ENCODE data around the gene DLGAP1. TPM values are rescaled to one million over a fixed set of nuclear protein-coding genes. Genes with fewer than 3 reads are reported as not detected.

The DLGAP1 gene
- total RNA-seq, 3 donors from 2014 or later = 0.96 to 17.6 (median 5.2) TPM

- Histone ChIP-seq H3K4me3 (no peak overlapping the region), H3K36me3 (no peaks in the 10 kb centered on the region), H3K9me3 (no peaks in the 10 kb centered on the region), H3K4me1 (no peaks in the 10 kb centered on the region), H3K27me3 (no peaks in the 10 kb centered on the region), H3K27ac (no peak overlapping the region)
- TF ChIP-seq, protein P1, sequence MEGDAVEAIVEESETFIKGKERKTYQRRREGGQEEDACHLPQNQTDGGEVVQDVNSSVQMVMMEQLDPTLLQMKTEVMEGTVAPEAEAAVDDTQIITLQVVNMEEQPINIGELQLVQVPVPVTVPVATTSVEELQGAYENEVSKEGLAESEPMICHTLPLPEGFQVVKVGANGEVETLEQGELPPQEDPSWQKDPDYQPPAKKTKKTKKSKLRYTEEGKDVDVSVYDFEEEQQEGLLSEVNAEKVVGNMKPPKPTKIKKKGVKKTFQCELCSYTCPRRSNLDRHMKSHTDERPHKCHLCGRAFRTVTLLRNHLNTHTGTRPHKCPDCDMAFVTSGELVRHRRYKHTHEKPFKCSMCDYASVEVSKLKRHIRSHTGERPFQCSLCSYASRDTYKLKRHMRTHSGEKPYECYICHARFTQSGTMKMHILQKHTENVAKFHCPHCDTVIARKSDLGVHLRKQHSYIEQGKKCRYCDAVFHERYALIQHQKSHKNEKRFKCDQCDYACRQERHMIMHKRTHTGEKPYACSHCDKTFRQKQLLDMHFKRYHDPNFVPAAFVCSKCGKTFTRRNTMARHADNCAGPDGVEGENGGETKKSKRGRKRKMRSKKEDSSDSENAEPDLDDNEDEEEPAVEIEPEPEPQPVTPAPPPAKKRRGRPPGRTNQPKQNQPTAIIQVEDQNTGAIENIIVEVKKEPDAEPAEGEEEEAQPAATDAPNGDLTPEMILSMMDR (IDR thresholded peaks at IDR 0.05) = no peak
- TF ChIP-seq POLR2A (IDR thresholded peaks at IDR 0.05) (no peak), POLR2AphosphoS5 (IDR thresholded peaks at IDR 0.05) (no peak)
- intact Hi-C loops (cut with DNase I; ENCODE audit: low total_unique reads) = no loop called here
- DNase-seq (ENCODE audit: low spot score in 2 of 2) = no peak
Observed at GRCh38 chr18:4007846-4008245, 447.3 kb downstream of the DLGAP1 start.

- no peaks in the 10 kb centered on the region for H3K27me3 ChIP-seq
- H3K9me3 ChIP-seq = no peaks in the 10 kb centered on the region
- TF ChIP-seq POLR2A (IDR thresholded peaks at IDR 0.05) = no peak
- TF ChIP-seq POLR2AphosphoS5 (IDR thresholded peaks at IDR 0.05) = no peak
- TF ChIP-seq, protein P1 (IDR thresholded peaks at IDR 0.05) = no peak
- no peak overlapping the region for H3K4me3 ChIP-seq
- no peaks in the 10 kb centered on the region for H3K36me3 ChIP-seq
- no peak for DNase-seq (ENCODE audit: low spot score in 2 of 2)
- no peak overlapping the region for H3K27ac ChIP-seq
- H3K4me1 ChIP-seq = no peaks in the 10 kb centered on the region
- intact Hi-C loops (cut with DNase I; ENCODE audit: low total_unique reads) = no loop called here
Observed at GRCh38 chr18:4004183-4004829, 450.8 kb downstream of the DLGAP1 start.

DNA sequence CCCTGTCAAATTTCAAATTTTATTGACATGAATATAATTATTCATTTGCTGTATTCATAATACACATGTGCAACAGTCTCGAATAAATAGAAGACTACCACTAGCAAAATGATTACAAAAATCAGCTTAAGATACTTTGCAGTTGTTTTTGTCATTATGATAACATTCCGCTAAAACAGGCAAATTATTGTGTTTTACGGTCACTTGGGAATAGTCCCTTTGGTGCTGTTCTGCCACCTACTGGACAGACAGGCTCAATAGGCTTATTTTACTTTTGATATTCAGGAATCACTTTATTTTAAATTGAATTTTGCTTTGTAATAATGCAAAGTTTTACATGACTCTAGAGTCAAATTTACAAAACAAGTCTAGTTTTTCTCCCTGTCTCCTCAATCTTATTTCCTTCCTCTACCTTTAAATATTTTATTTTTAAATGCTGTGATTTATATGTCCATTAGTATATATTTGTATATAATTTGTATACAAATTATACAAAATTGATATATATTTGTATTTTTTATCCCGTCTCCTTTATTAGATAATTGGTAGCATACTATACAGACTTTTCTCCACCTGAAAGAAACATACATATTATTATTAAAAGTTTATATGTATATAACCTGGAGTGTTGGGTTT is 456.3 kb downstream of the DLGAP1 start:
- no peaks in the 10 kb centered on the region for H3K9me3 ChIP-seq
- intact Hi-C loops (cut with DNase I; ENCODE audit: low total_unique reads) = no loop called here
- H3K36me3 ChIP-seq = no peaks in the 10 kb centered on the region
- no peak overlapping the region for H3K4me3 ChIP-seq
- no peak for DNase-seq (ENCODE audit: low spot score in 2 of 2)
- no peaks in the 10 kb centered on the region for H3K4me1 ChIP-seq
- no peak overlapping the region for H3K27ac ChIP-seq
- TF ChIP-seq POLR2AphosphoS5 (IDR thresholded peaks at IDR 0.05) (no peak), POLR2A (IDR thresholded peaks at IDR 0.05) (no peak)
- TF ChIP-seq, protein P1 (IDR thresholded peaks at IDR 0.05) = peak; percentile 28 to 56 (median 46)
- no peaks in the 10 kb centered on the region for H3K27me3 ChIP-seq

- H3K4me3 ChIP-seq = peak overlapping the region in 1 of 3 donors; percentile 24
- intact Hi-C loops (cut with DNase I; ENCODE audit: low total_unique reads) = no loop called here
- H3K36me3 ChIP-seq = no peaks in the 10 kb centered on the region
- no peaks in the 10 kb centered on the region for H3K4me1 ChIP-seq
- DNase-seq (ENCODE audit: low spot score in 2 of 2) = peak in 1 of 2 donors; percentile 22
- H3K27me3 ChIP-seq = no peaks in the 10 kb centered on the region
- TF ChIP-seq POLR2AphosphoS5 (IDR thresholded peaks at IDR 0.05) (no peak), POLR2A (IDR thresholded peaks at IDR 0.05) (no peak)
- TF ChIP-seq, protein P1 (IDR thresholded peaks at IDR 0.05) = peak in 2 of 3 donors; percentile 57 to 64
- no peak overlapping the region for H3K27ac ChIP-seq
- no peaks in the 10 kb centered on the region for H3K9me3 ChIP-seq
Observed at GRCh38 chr18:3995476-3996102, 459.5 kb downstream of the DLGAP1 start.

All from breast epithelium (tissue), 4 donors.